ENCODE measurements around the gene KIAA1586.

GRCh38 chr6:57068061-57068460 lies 21.6 kb downstream of the KIAA1586 start:
- TF ChIP-seq CTCF (optimal IDR thresholded peaks at IDR 0.05 in 1 of 3, IDR thresholded peaks at IDR 0.05 in 1 of 3, conservative IDR thresholded peaks at IDR 0.05 in 1 of 3; ENCODE audit: extremely low read depth in 1 of 3, insufficient read depth in 2 of 3, low read length in 3 of 3) (no peak), EZH2 (IDR thresholded peaks at IDR 0.05; ENCODE audit: low read length) (no peak)
